Measurements from ENCODE around the gene NID2.

- TF ChIP-seq, protein P1, sequence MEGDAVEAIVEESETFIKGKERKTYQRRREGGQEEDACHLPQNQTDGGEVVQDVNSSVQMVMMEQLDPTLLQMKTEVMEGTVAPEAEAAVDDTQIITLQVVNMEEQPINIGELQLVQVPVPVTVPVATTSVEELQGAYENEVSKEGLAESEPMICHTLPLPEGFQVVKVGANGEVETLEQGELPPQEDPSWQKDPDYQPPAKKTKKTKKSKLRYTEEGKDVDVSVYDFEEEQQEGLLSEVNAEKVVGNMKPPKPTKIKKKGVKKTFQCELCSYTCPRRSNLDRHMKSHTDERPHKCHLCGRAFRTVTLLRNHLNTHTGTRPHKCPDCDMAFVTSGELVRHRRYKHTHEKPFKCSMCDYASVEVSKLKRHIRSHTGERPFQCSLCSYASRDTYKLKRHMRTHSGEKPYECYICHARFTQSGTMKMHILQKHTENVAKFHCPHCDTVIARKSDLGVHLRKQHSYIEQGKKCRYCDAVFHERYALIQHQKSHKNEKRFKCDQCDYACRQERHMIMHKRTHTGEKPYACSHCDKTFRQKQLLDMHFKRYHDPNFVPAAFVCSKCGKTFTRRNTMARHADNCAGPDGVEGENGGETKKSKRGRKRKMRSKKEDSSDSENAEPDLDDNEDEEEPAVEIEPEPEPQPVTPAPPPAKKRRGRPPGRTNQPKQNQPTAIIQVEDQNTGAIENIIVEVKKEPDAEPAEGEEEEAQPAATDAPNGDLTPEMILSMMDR (conservative IDR thresholded peaks at IDR 0.05; ENCODE audit: low read depth, low read length), result no peak
- no peak for TF ChIP-seq EZH2 (IDR thresholded peaks at IDR 0.05; ENCODE audit: borderline replicate concordance, low read depth, low read length, poor library complexity, severe bottlenecking)
Measured at GRCh38 chr14:51999084-51999483, 69.8 kb downstream of the NID2 start.

Data from A673 (cell line).